Karpas-422 (cell line): ENCODE data around the gene SDK1. TPM values are rescaled to one million over a fixed set of nuclear protein-coding genes. Genes with fewer than 3 reads are reported as not detected.

ENCODE experiments used
- DNase-seq: peaks from one replicate; pipeline ENCODE4 v3.0.0-alpha.2; 2015
- H2AFZ ChIP-seq: fragments of 200-600 bp; sonication (generic); 2 replicates; pipeline ENCODE4 v1.6.1; 2014; ENCODE audit warnings: antibody characterized with exemption, low read length, mixed read lengths
- H3K27ac ChIP-seq: fragments of 200-600 bp; sonication (generic); 2 replicates; pipeline ENCODE4 v1.5.1; 2014; ENCODE audit warnings: mild to moderate bottlenecking, low read length, moderate library complexity
- H3K27me3 ChIP-seq: fragments of 200-600 bp; sonication (generic); 2 replicates; pipeline ENCODE4 v1.6.1; 2014; ENCODE audit warnings: low read length, mixed read lengths
- H3K36me3 ChIP-seq: fragments of 200-600 bp; sonication (generic); 2 replicates; pipeline ENCODE4 v1.6.1; 2014; ENCODE audit warnings: low read length, mixed read lengths; ENCODE audit not compliant: insufficient read depth
- H3K4me1 ChIP-seq: fragments of 200-600 bp; sonication (generic); 2 replicates; pipeline ENCODE4 v1.6.1; 2014; ENCODE audit warnings: mild to moderate bottlenecking, low read length, mixed read lengths
- H3K4me2 ChIP-seq: fragments of 200-600 bp; sonication (generic); 2 replicates; pipeline ENCODE4 v1.6.1; 2014; ENCODE audit warnings: low read length, low read depth, mild to moderate bottlenecking; ENCODE audit not compliant: poor library complexity, severe bottlenecking
- H3K4me3 ChIP-seq: fragments of 200-600 bp; sonication (generic); 2 replicates; pipeline ENCODE4 v1.5.1; 2014; ENCODE audit warnings: mild to moderate bottlenecking, antibody characterized with exemption, low read length, mixed read lengths
- H3K79me2 ChIP-seq: fragments of 200-600 bp; sonication (generic); 2 replicates; pipeline ENCODE4 v1.6.1; 2014; ENCODE audit warnings: mild to moderate bottlenecking, low read length, mixed read lengths
- H3K9ac ChIP-seq: fragments of 200-600 bp; sonication (generic); 2 replicates; pipeline ENCODE4 v1.6.0; 2014; ENCODE audit warnings: low read length
- H3K9me2 ChIP-seq: fragments of 200-600 bp; sonication (generic), shearing (Covaris generic); replicated peaks from 2 replicates; pipeline ENCODE4 v1.6.0; 2014; ENCODE audit warnings: mild to moderate bottlenecking, low read length, moderate library complexity; ENCODE audit not compliant: insufficient read depth
- H3K9me3 ChIP-seq: fragments of 300-700, 200-600 bp; sonication (generic); 2 replicates; pipeline ENCODE4 v1.6.1; 2014; ENCODE audit warnings: low read length, mixed read lengths
- H4K20me1 ChIP-seq: fragments of 200-600 bp; sonication (generic); 2 replicates; pipeline ENCODE4 v1.6.1; 2014; ENCODE audit warnings: mild to moderate bottlenecking, antibody characterized with exemption, low read length, low read depth; ENCODE audit not compliant: insufficient read depth
- total RNA-seq: library from RNA; depleted of rRNA; stranded (reverse); fragments of >200 nt; shearing (Covaris generic); gene quantifications from 2 replicates; pipeline ENCODE4 v1.2.3, GENCODE V29; 2014; ENCODE audit warnings: low replicate concordance

Gene SDK1
- total RNA-seq, 1 experiment from 2014 or later, result not detected

GRCh38 chr7:3282457-3282856 is 18.6 kb upstream of the SDK1 start:
- Histone ChIP-seq H3K4me1 (no peaks in the 10 kb centered on the region), H4K20me1 (no peaks in the 10 kb centered on the region), H3K4me3 (no peak overlapping the region), H2AFZ (no peak overlapping the region), H3K9me3 (no peaks in the 10 kb centered on the region), H3K36me3 (no peaks in the 10 kb centered on the region), H3K79me2 (no peaks in the 10 kb centered on the region), H3K27ac (no peak overlapping the region), H3K9ac (no peak overlapping the region), H3K27me3 (no peaks in the 10 kb centered on the region), H3K4me2 (no peak overlapping the region), H3K9me2 (no peaks in the 10 kb centered on the region)
- no peak for DNase-seq

- H3K79me2 ChIP-seq, result no peaks in the 10 kb centered on the region
- no peaks in the 10 kb centered on the region for H3K36me3 ChIP-seq
- no peak overlapping the region for H3K27ac ChIP-seq
- no peak for DNase-seq
- H3K9me3 ChIP-seq, result no peaks in the 10 kb centered on the region
- H3K4me1 ChIP-seq, result no peaks in the 10 kb centered on the region
- H4K20me1 ChIP-seq, result no peaks in the 10 kb centered on the region
- no peaks in the 10 kb centered on the region for H3K27me3 ChIP-seq
- no peak overlapping the region for H3K9ac ChIP-seq
- H3K9me2 ChIP-seq, result no peaks in the 10 kb centered on the region
- H3K4me2 ChIP-seq, result no peak overlapping the region
- no peak overlapping the region for H3K4me3 ChIP-seq
- no peak overlapping the region for H2AFZ ChIP-seq
These were observed 17.8 kb upstream of the SDK1 start for GRCh38 chr7:3283130-3283704.

GRCh38 chr7:3285652-3286051 is 15.4 kb upstream of the SDK1 start:
- Histone ChIP-seq H3K9me3 (no peaks in the 10 kb centered on the region), H3K36me3 (no peaks in the 10 kb centered on the region), H3K27ac (no peak overlapping the region), H2AFZ (no peak overlapping the region), H3K4me2 (no peak overlapping the region), H3K9me2 (no peaks in the 10 kb centered on the region), H3K79me2 (no peaks in the 10 kb centered on the region), H3K27me3 (no peaks in the 10 kb centered on the region), H4K20me1 (no peaks in the 10 kb centered on the region), H3K4me1 (no peaks in the 10 kb centered on the region), H3K4me3 (no peak overlapping the region), H3K9ac (no peak overlapping the region)
- no peak for DNase-seq

- Histone ChIP-seq H3K4me3 (no peak overlapping the region), H2AFZ (no peak overlapping the region), H3K36me3 (no peaks in the 10 kb centered on the region)
These were observed 11.1 kb upstream of the SDK1 start for GRCh38 chr7:3289996-3290395.

GRCh38 chr7:3292694-3293093 is 8.4 kb upstream of the SDK1 start:
- Histone ChIP-seq H3K9me3 (no peaks in the 10 kb centered on the region), H3K4me2 (no peak overlapping the region), H3K4me1 (no peaks in the 10 kb centered on the region), H3K27ac (no peak overlapping the region), H3K9me2 (no peaks in the 10 kb centered on the region), H3K27me3 (no peaks in the 10 kb centered on the region), H3K4me3 (no peak overlapping the region), H3K9ac (no peak overlapping the region), H3K36me3 (no peaks in the 10 kb centered on the region), H4K20me1 (no peaks in the 10 kb centered on the region), H3K79me2 (no peaks in the 10 kb centered on the region), H2AFZ (no peak overlapping the region)
- no peak for DNase-seq

More at GRCh38 chr7:3289996-3290395, 11.1 kb upstream of the SDK1 start:
- H3K27me3 ChIP-seq, result no peaks in the 10 kb centered on the region
- no peaks in the 10 kb centered on the region for H3K4me1 ChIP-seq
- H3K27ac ChIP-seq, result no peak overlapping the region
- no peaks in the 10 kb centered on the region for H3K9me3 ChIP-seq
- no peaks in the 10 kb centered on the region for H4K20me1 ChIP-seq
- no peaks in the 10 kb centered on the region for H3K79me2 ChIP-seq
- no peak overlapping the region for H3K9ac ChIP-seq
- H3K9me2 ChIP-seq, result no peaks in the 10 kb centered on the region
- no peak for DNase-seq
- no peak overlapping the region for H3K4me2 ChIP-seq

- H3K4me1 ChIP-seq, result no peaks in the 10 kb centered on the region
- no peak overlapping the region for H3K9ac ChIP-seq
- no peak for DNase-seq
- no peaks in the 10 kb centered on the region for H3K36me3 ChIP-seq
- H3K4me2 ChIP-seq, result no peak overlapping the region
- no peaks in the 10 kb centered on the region for H3K9me2 ChIP-seq
- H3K9me3 ChIP-seq, result no peaks in the 10 kb centered on the region
- no peak overlapping the region for H2AFZ ChIP-seq
- no peaks in the 10 kb centered on the region for H3K27me3 ChIP-seq
- no peak overlapping the region for H3K4me3 ChIP-seq
- H3K79me2 ChIP-seq, result no peaks in the 10 kb centered on the region
- no peaks in the 10 kb centered on the region for H4K20me1 ChIP-seq
- H3K27ac ChIP-seq, result no peak overlapping the region
These were observed 6.5 kb upstream of the SDK1 start for GRCh38 chr7:3294432-3295100.

GRCh38 chr7:3297105-3297819 is 3.8 kb upstream of the SDK1 start:
- no peak overlapping the region for H3K9ac ChIP-seq
- no peak for DNase-seq
- H3K4me3 ChIP-seq, result no peak overlapping the region

GRCh38 chr7:3300221-3300650 is 816 bp upstream of the SDK1 start:
- no peak overlapping the region for H3K9ac ChIP-seq
- no peak for DNase-seq
- H4K20me1 ChIP-seq, result no peaks in the 10 kb centered on the region
- H3K27me3 ChIP-seq, result peaks cover 4% of the 10 kb centered on the region; the same call in 1 of the 2 replicates
- H2AFZ ChIP-seq, result no peak overlapping the region
- no peaks in the 10 kb centered on the region for H3K79me2 ChIP-seq
- no peak overlapping the region for H3K4me2 ChIP-seq
- H3K4me3 ChIP-seq, result no peak overlapping the region
- H3K9me2 ChIP-seq, result no peaks in the 10 kb centered on the region
- H3K9me3 ChIP-seq, result no peaks in the 10 kb centered on the region
- H3K36me3 ChIP-seq, result no peaks in the 10 kb centered on the region
- no peak overlapping the region for H3K27ac ChIP-seq
- no peaks in the 10 kb centered on the region for H3K4me1 ChIP-seq

More at GRCh38 chr7:3297105-3297819, 3.8 kb upstream of the SDK1 start:
- no peak overlapping the region for H3K4me2 ChIP-seq
- H4K20me1 ChIP-seq, result no peaks in the 10 kb centered on the region
- H3K27me3 ChIP-seq, result no peaks in the 10 kb centered on the region
- peak overlapping the region; percentile 84; the same call in 1 of the 2 replicates for H2AFZ ChIP-seq
- H3K27ac ChIP-seq, result no peak overlapping the region
- no peaks in the 10 kb centered on the region for H3K36me3 ChIP-seq
- no peaks in the 10 kb centered on the region for H3K79me2 ChIP-seq
- no peaks in the 10 kb centered on the region for H3K9me2 ChIP-seq
- no peaks in the 10 kb centered on the region for H3K4me1 ChIP-seq
- H3K9me3 ChIP-seq, result no peaks in the 10 kb centered on the region
